ENCODE measurements around the gene CUX1.

CUX1 gene

GRCh38 chr7:102248081-102248455 is 430.6 kb downstream of the CUX1 start:
- H3K9me3 ChIP-seq (ENCODE audit: insufficient read depth, low read length, severe bottlenecking), result no peaks in the 10 kb centered on the region
- no peaks in the 10 kb centered on the region for H3K27me3 ChIP-seq (ENCODE audit: insufficient read depth, low read length, poor library complexity)
- H3K4me2 ChIP-seq (ENCODE audit: insufficient read depth, low read length), result no peak overlapping the region
- no peaks in the 10 kb centered on the region for H4K20me1 ChIP-seq (ENCODE audit: insufficient read depth, low read length)
- no peak for ATAC-seq (ENCODE audit: insufficient read depth, low read depth)
- H3K9ac ChIP-seq (ENCODE audit: low read depth, low read length), result no peak overlapping the region
- no peak for TF ChIP-seq CTCF (IDR thresholded peaks at IDR 0.05; ENCODE audit: borderline replicate concordance, extremely low read depth, low read length, poor library complexity, severe bottlenecking)
- no peak for TF ChIP-seq EZH2 (IDR thresholded peaks at IDR 0.05; ENCODE audit: borderline replicate concordance, low read depth, low read length, severe bottlenecking)
- H3K36me3 ChIP-seq (ENCODE audit: insufficient read depth, low read length), result peaks cover 74% of the 10 kb centered on the region
- H3K79me2 ChIP-seq (ENCODE audit: insufficient read depth, low read length), result no peaks in the 10 kb centered on the region
- no peak overlapping the region for H3K4me3 ChIP-seq (ENCODE audit: low read depth in 1 of 2, low read length in 2 of 2)
- no peaks in the 10 kb centered on the region for H3K4me1 ChIP-seq (ENCODE audit: insufficient read depth, low read length)
- no peak overlapping the region for H2AFZ ChIP-seq (ENCODE audit: low read depth, low read length)
- no peak overlapping the region for H3K27ac ChIP-seq (ENCODE audit: low read length)
- no peak for DNase-seq

GRCh38 chr7:102248456-102249395 is 431.3 kb downstream of the CUX1 start:
- Histone ChIP-seq H3K36me3 (ENCODE audit: insufficient read depth, low read length) (peaks cover 77% of the 10 kb centered on the region), H3K27me3 (ENCODE audit: insufficient read depth, low read length, poor library complexity) (no peaks in the 10 kb centered on the region), H2AFZ (ENCODE audit: low read depth, low read length) (no peak overlapping the region), H3K4me2 (ENCODE audit: insufficient read depth, low read length) (no peak overlapping the region), H3K79me2 (ENCODE audit: insufficient read depth, low read length) (no peaks in the 10 kb centered on the region), H3K27ac (ENCODE audit: low read length) (no peak overlapping the region), H3K9me3 (ENCODE audit: insufficient read depth, low read length, severe bottlenecking) (no peaks in the 10 kb centered on the region), H3K4me1 (ENCODE audit: insufficient read depth, low read length) (no peaks in the 10 kb centered on the region), H3K9ac (ENCODE audit: low read depth, low read length) (no peak overlapping the region), H3K4me3 (ENCODE audit: low read depth in 1 of 2, low read length in 2 of 2) (no peak overlapping the region), H4K20me1 (ENCODE audit: insufficient read depth, low read length) (no peaks in the 10 kb centered on the region)
- no peak for TF ChIP-seq EZH2 (IDR thresholded peaks at IDR 0.05; ENCODE audit: borderline replicate concordance, low read depth, low read length, severe bottlenecking)
- no peak for TF ChIP-seq CTCF (IDR thresholded peaks at IDR 0.05; ENCODE audit: borderline replicate concordance, extremely low read depth, low read length, poor library complexity, severe bottlenecking)
- ATAC-seq (ENCODE audit: insufficient read depth, low read depth) (no peak), DNase-seq (no peak)

GRCh38 chr7:102251531-102252365 is 434.3 kb downstream of the CUX1 start:
- ATAC-seq (ENCODE audit: insufficient read depth, low read depth) (no peak), DNase-seq (no peak)
- H2AFZ ChIP-seq (ENCODE audit: low read depth, low read length), result no peak overlapping the region
- no peaks in the 10 kb centered on the region for H3K9me3 ChIP-seq (ENCODE audit: insufficient read depth, low read length, severe bottlenecking)
- no peak overlapping the region for H3K4me3 ChIP-seq (ENCODE audit: low read depth in 1 of 2, low read length in 2 of 2)
- no peak overlapping the region for H3K4me2 ChIP-seq (ENCODE audit: insufficient read depth, low read length)
- TF ChIP-seq CTCF (IDR thresholded peaks at IDR 0.05; ENCODE audit: borderline replicate concordance, extremely low read depth, low read length, poor library complexity, severe bottlenecking), result no peak
- TF ChIP-seq EZH2 (IDR thresholded peaks at IDR 0.05; ENCODE audit: borderline replicate concordance, low read depth, low read length, severe bottlenecking), result no peak
- H3K9ac ChIP-seq (ENCODE audit: low read depth, low read length), result no peak overlapping the region
- peaks cover 60% of the 10 kb centered on the region for H3K36me3 ChIP-seq (ENCODE audit: insufficient read depth, low read length)
- no peaks in the 10 kb centered on the region for H3K79me2 ChIP-seq (ENCODE audit: insufficient read depth, low read length)
- no peaks in the 10 kb centered on the region for H4K20me1 ChIP-seq (ENCODE audit: insufficient read depth, low read length)
- no peak overlapping the region for H3K27ac ChIP-seq (ENCODE audit: low read length)
- H3K27me3 ChIP-seq (ENCODE audit: insufficient read depth, low read length, poor library complexity), result no peaks in the 10 kb centered on the region
- H3K4me1 ChIP-seq (ENCODE audit: insufficient read depth, low read length), result no peaks in the 10 kb centered on the region
